Germinal center (tissue), 1 donor: ENCODE measurements around the gene MTIF3.

ENCODE experiments used
- DNase-seq: peaks from one replicate; pipeline ENCODE4 v3.0.0; 2012; ENCODE audit warnings: mixed read lengths, low spot score

The MTIF3 gene

GRCh38 chr13:27455331-27455855 lies 5.0 kb upstream of the MTIF3 start:
- no peak for DNase-seq

- DNase-seq = peak; percentile 10
These were observed 632 bp upstream of the MTIF3 start for GRCh38 chr13:27450921-27451471.

GRCh38 chr13:27449081-27449603 lies 1.2 kb downstream of the MTIF3 start:
- no peak for DNase-seq

GRCh38 chr13:27448308-27448707 lies 2.1 kb downstream of the MTIF3 start:
- DNase-seq = no peak

GRCh38 chr13:27446986-27447583 lies 3.3 kb downstream of the MTIF3 start:
- DNase-seq = peak; percentile 62

GRCh38 chr13:27442797-27443196 lies 7.6 kb downstream of the MTIF3 start:
- DNase-seq = no peak

- no peak for DNase-seq
These were observed 8.2 kb downstream of the MTIF3 start for GRCh38 chr13:27442071-27442647.

GRCh38 chr13:27440408-27440807 lies 10.0 kb downstream of the MTIF3 start:
- no peak for DNase-seq

- DNase-seq = no peak
These were observed 13.2 kb downstream of the MTIF3 start for GRCh38 chr13:27437126-27437525.

GRCh38 chr13:27432611-27433210 lies 17.7 kb downstream of the MTIF3 start:
- DNase-seq = no peak

- DNase-seq = no peak
These were observed 18.2 kb downstream of the MTIF3 start for GRCh38 chr13:27432180-27432579.

- no peak for DNase-seq
These were observed 22.2 kb downstream of the MTIF3 start for GRCh38 chr13:27428160-27428559.

GRCh38 chr13:27427641-27428040 lies 22.7 kb downstream of the MTIF3 start:
- DNase-seq = no peak

GRCh38 chr13:27425918-27426630 lies 24.3 kb downstream of the MTIF3 start:
- peak; percentile 75 for DNase-seq

- DNase-seq = peak; percentile 15
These were observed 25.0 kb downstream of the MTIF3 start for GRCh38 chr13:27425158-27425917.

- DNase-seq = peak; percentile 96
These were observed 25.9 kb downstream of the MTIF3 start, which contains the start of gene GTF3A for GRCh38 chr13:27424246-27425157. TSS of gene GTF3A (plus strand) at chr13:27424619.

GRCh38 chr13:27423333-27423732 lies 27.0 kb downstream of the MTIF3 start:
- no peak for DNase-seq

GRCh38 chr13:27421101-27421871 lies 29.1 kb downstream of the MTIF3 start:
- DNase-seq = no peak

GRCh38 chr13:27419328-27419727 lies 31.0 kb downstream of the MTIF3 start:
- no peak for DNase-seq

- DNase-seq = no peak
These were observed 35.2 kb downstream of the MTIF3 start for GRCh38 chr13:27415116-27415515.
